ENCODE results near the gene TBC1D14. TPM values are rescaled to one million over a fixed set of nuclear protein-coding genes. Genes with fewer than 3 reads are reported as not detected.
A peak's percentile ranks its signal among the peaks of the same experiment; 100 is the strongest.

TBC1D14 gene
- total RNA-seq, 1 donor from 2014 or later = 40.2 TPM

GRCh38 chr4:6991249-6991648 is 81.6 kb downstream of the TBC1D14 start:
- no peak overlapping the region for H3K4me3 ChIP-seq (ENCODE audit: low read length in 3 of 3)
- H3K4me1 ChIP-seq (ENCODE audit: control insufficient read depth in 3 of 3, insufficient read depth in 3 of 3, low read length in 3 of 3) = peaks cover 45 to 62% (median 48%) of the 10 kb centered on the region in 3 donors
- H3K9ac ChIP-seq (ENCODE audit: low read depth in 1 of 3, low read length in 3 of 3) = peak overlapping the region in 2 of 3 donors; percentile 43 to 58
- no peaks in the 10 kb centered on the region for H3K9me3 ChIP-seq (ENCODE audit: control insufficient read depth in 3 of 3, low read length in 3 of 3)
- no peaks in the 10 kb centered on the region for H3K27me3 ChIP-seq (ENCODE audit: control insufficient read depth in 3 of 3, insufficient read depth in 3 of 3, low read length in 3 of 3)
- peaks cover 0 to 10% (median under 1%) of the 10 kb centered on the region in 3 donors for H3K36me3 ChIP-seq (ENCODE audit: control insufficient read depth in 3 of 3, insufficient read depth in 3 of 3, low read length in 3 of 3)
- no peak overlapping the region for H3K27ac ChIP-seq (ENCODE audit: low read depth, low read length)

GRCh38 chr4:6991771-6992557 is 82.3 kb downstream of the TBC1D14 start:
- Histone ChIP-seq H3K9me3 (ENCODE audit: control insufficient read depth in 3 of 3, low read length in 3 of 3) (no peaks in the 10 kb centered on the region), H3K27ac (ENCODE audit: low read depth, low read length) (no peak overlapping the region), H3K4me3 (ENCODE audit: low read length in 3 of 3) (peak overlapping the region in 1 of 3 donors; percentile 38), H3K27me3 (ENCODE audit: control insufficient read depth in 3 of 3, insufficient read depth in 3 of 3, low read length in 3 of 3) (no peaks in the 10 kb centered on the region), H3K4me1 (ENCODE audit: control insufficient read depth in 3 of 3, insufficient read depth in 3 of 3, low read length in 3 of 3) (peaks cover 44 to 62% (median 48%) of the 10 kb centered on the region in 3 donors), H3K9ac (ENCODE audit: low read depth in 1 of 3, low read length in 3 of 3) (peak overlapping the region in 1 of 3 donors; percentile 58), H3K36me3 (ENCODE audit: control insufficient read depth in 3 of 3, insufficient read depth in 3 of 3, low read length in 3 of 3) (peaks cover 4 to 17% (median 5%) of the 10 kb centered on the region in 3 donors)

GRCh38 chr4:6992728-6993677 is 83.4 kb downstream of the TBC1D14 start:
- Histone ChIP-seq H3K4me1 (ENCODE audit: control insufficient read depth in 3 of 3, insufficient read depth in 3 of 3, low read length in 3 of 3) (peaks cover 39 to 53% (median 40%) of the 10 kb centered on the region in 3 donors), H3K27ac (ENCODE audit: low read depth, low read length) (no peak overlapping the region), H3K27me3 (ENCODE audit: control insufficient read depth in 3 of 3, insufficient read depth in 3 of 3, low read length in 3 of 3) (no peaks in the 10 kb centered on the region), H3K4me3 (ENCODE audit: low read length in 3 of 3) (no peak overlapping the region), H3K9me3 (ENCODE audit: control insufficient read depth in 3 of 3, low read length in 3 of 3) (no peaks in the 10 kb centered on the region), H3K36me3 (ENCODE audit: control insufficient read depth in 3 of 3, insufficient read depth in 3 of 3, low read length in 3 of 3) (peaks cover 4 to 18% (median 7%) of the 10 kb centered on the region in 3 donors), H3K9ac (ENCODE audit: low read depth in 1 of 3, low read length in 3 of 3) (peak overlapping the region in 1 of 3 donors; percentile 33)

- Histone ChIP-seq H3K27me3 (ENCODE audit: control insufficient read depth in 3 of 3, insufficient read depth in 3 of 3, low read length in 3 of 3) (no peaks in the 10 kb centered on the region), H3K9ac (ENCODE audit: low read depth in 1 of 3, low read length in 3 of 3) (no peak overlapping the region), H3K4me1 (ENCODE audit: control insufficient read depth in 3 of 3, insufficient read depth in 3 of 3, low read length in 3 of 3) (peaks cover 17 to 39% (median 22%) of the 10 kb centered on the region in 3 donors), H3K36me3 (ENCODE audit: control insufficient read depth in 3 of 3, insufficient read depth in 3 of 3, low read length in 3 of 3) (peaks cover 32 to 46% (median 35%) of the 10 kb centered on the region in 3 donors), H3K27ac (ENCODE audit: low read depth, low read length) (no peak overlapping the region), H3K4me3 (ENCODE audit: low read length in 3 of 3) (no peak overlapping the region), H3K9me3 (ENCODE audit: control insufficient read depth in 3 of 3, low read length in 3 of 3) (no peaks in the 10 kb centered on the region)
These were observed 86.9 kb downstream of the TBC1D14 start for GRCh38 chr4:6996481-6996880.

GRCh38 chr4:6999172-7000086 is 89.8 kb downstream of the TBC1D14 start:
- H3K9ac ChIP-seq (ENCODE audit: low read depth in 1 of 3, low read length in 3 of 3) = no peak overlapping the region
- peaks cover 14 to 40% (median 27%) of the 10 kb centered on the region in 3 donors for H3K4me1 ChIP-seq (ENCODE audit: control insufficient read depth in 3 of 3, insufficient read depth in 3 of 3, low read length in 3 of 3)
- no peaks in the 10 kb centered on the region for H3K27me3 ChIP-seq (ENCODE audit: control insufficient read depth in 3 of 3, insufficient read depth in 3 of 3, low read length in 3 of 3)
- H3K4me3 ChIP-seq (ENCODE audit: low read length in 3 of 3) = no peak overlapping the region
- no peaks in the 10 kb centered on the region for H3K9me3 ChIP-seq (ENCODE audit: control insufficient read depth in 3 of 3, low read length in 3 of 3)
- H3K36me3 ChIP-seq (ENCODE audit: control insufficient read depth in 3 of 3, insufficient read depth in 3 of 3, low read length in 3 of 3) = peaks cover 44 to 62% (median 50%) of the 10 kb centered on the region in 3 donors
- no peak overlapping the region for H3K27ac ChIP-seq (ENCODE audit: low read depth, low read length)

- no peak overlapping the region for H3K9ac ChIP-seq (ENCODE audit: low read depth in 1 of 3, low read length in 3 of 3)
- peaks cover 45 to 59% (median 50%) of the 10 kb centered on the region in 3 donors for H3K36me3 ChIP-seq (ENCODE audit: control insufficient read depth in 3 of 3, insufficient read depth in 3 of 3, low read length in 3 of 3)
- H3K4me1 ChIP-seq (ENCODE audit: control insufficient read depth in 3 of 3, insufficient read depth in 3 of 3, low read length in 3 of 3) = peaks cover 14 to 40% (median 27%) of the 10 kb centered on the region in 3 donors
- no peak overlapping the region for H3K27ac ChIP-seq (ENCODE audit: low read depth, low read length)
- no peaks in the 10 kb centered on the region for H3K27me3 ChIP-seq (ENCODE audit: control insufficient read depth in 3 of 3, insufficient read depth in 3 of 3, low read length in 3 of 3)
- no peaks in the 10 kb centered on the region for H3K9me3 ChIP-seq (ENCODE audit: control insufficient read depth in 3 of 3, low read length in 3 of 3)
- no peak overlapping the region for H3K4me3 ChIP-seq (ENCODE audit: low read length in 3 of 3)
These were observed 91.0 kb downstream of the TBC1D14 start for GRCh38 chr4:7000421-7001176.

- Histone ChIP-seq H3K4me3 (ENCODE audit: low read length in 3 of 3) (no peak overlapping the region), H3K9ac (ENCODE audit: low read depth in 1 of 3, low read length in 3 of 3) (no peak overlapping the region), H3K4me1 (ENCODE audit: control insufficient read depth in 3 of 3, insufficient read depth in 3 of 3, low read length in 3 of 3) (peaks cover 14 to 40% (median 27%) of the 10 kb centered on the region in 3 donors), H3K27ac (ENCODE audit: low read depth, low read length) (no peak overlapping the region), H3K27me3 (ENCODE audit: control insufficient read depth in 3 of 3, insufficient read depth in 3 of 3, low read length in 3 of 3) (no peaks in the 10 kb centered on the region), H3K36me3 (ENCODE audit: control insufficient read depth in 3 of 3, insufficient read depth in 3 of 3, low read length in 3 of 3) (peaks cover 45 to 60% (median 50%) of the 10 kb centered on the region in 3 donors), H3K9me3 (ENCODE audit: control insufficient read depth in 3 of 3, low read length in 3 of 3) (no peaks in the 10 kb centered on the region)
These were observed 91.6 kb downstream of the TBC1D14 start for GRCh38 chr4:7001271-7001670.

GRCh38 chr4:7002336-7002735 is 92.7 kb downstream of the TBC1D14 start:
- Histone ChIP-seq H3K4me1 (ENCODE audit: control insufficient read depth in 3 of 3, insufficient read depth in 3 of 3, low read length in 3 of 3) (peaks cover 14 to 45% (median 27%) of the 10 kb centered on the region in 3 donors), H3K27ac (ENCODE audit: low read depth, low read length) (no peak overlapping the region), H3K27me3 (ENCODE audit: control insufficient read depth in 3 of 3, insufficient read depth in 3 of 3, low read length in 3 of 3) (no peaks in the 10 kb centered on the region), H3K9me3 (ENCODE audit: control insufficient read depth in 3 of 3, low read length in 3 of 3) (no peaks in the 10 kb centered on the region), H3K4me3 (ENCODE audit: low read length in 3 of 3) (no peak overlapping the region), H3K9ac (ENCODE audit: low read depth in 1 of 3, low read length in 3 of 3) (no peak overlapping the region), H3K36me3 (ENCODE audit: control insufficient read depth in 3 of 3, insufficient read depth in 3 of 3, low read length in 3 of 3) (peaks cover 46 to 51% (median 46%) of the 10 kb centered on the region in 3 donors)
